GM21528 (cell line): ENCODE measurements around the gene CDC42EP2.

Experiments used
- ATAC-seq: cut with Tn5 transposase; IDR thresholded peaks from one replicate; pipeline ENCODE4 v1.9.1; 2021; ENCODE audit warnings: mild to moderate bottlenecking, moderate library complexity; ENCODE audit not compliant: unreplicated experiment, low FRiP score

CDC42EP2 gene

DNA sequence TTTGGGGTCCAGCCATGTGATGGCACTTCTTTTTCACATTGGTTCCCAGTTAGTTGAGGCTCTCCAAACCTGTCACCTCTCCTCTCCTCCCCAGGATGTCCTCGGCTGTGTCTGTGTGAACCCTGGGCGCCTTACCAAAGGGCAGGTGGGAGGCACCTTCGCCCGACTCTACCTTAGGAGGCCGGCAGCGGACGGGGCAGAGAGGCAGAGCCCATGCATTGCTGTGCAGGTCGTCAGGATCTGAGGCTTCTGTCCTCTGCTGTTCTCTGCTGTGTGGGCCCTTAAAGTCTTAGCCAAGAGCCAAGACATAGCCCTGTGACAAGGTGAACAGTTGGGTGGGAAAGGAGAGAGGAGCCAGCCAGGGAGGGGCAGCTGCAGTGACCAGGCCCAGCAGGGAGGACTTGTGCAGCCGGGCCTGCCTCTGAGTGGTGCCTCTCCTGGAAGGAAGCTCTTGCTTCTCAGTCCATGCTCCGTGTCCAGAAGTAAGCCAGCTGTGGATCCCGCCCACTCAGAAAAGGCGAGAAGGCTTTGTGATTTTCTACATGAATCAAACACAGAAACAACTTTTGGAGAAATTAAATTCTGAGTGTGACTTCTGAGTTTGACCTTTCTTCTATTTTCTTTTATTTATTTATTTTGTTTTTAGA, 17.5 kb upstream of the CDC42EP2 start:
- no peak for ATAC-seq

DNA sequence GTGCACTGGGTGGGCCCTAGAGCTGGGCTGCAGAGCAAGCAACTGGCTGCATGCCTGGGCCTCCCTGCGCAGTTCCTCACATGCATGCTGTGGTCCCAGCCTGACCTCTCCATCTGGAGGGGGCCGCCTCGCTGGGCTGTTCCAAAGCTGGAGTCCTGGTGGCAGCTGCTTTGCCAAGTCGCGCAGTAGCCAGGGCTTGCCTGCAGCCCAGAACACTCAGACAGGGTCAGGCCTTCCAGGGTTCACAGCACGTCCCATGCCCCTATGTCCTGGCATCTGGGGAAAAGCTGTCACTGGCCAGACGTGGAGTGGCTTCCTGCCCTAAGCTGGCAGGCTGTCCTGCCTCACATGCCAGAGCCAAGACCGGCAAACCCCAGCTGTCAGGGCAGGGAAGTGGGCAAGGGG, 16.5 kb upstream of the CDC42EP2 start:
- no peak for ATAC-seq

DNA sequence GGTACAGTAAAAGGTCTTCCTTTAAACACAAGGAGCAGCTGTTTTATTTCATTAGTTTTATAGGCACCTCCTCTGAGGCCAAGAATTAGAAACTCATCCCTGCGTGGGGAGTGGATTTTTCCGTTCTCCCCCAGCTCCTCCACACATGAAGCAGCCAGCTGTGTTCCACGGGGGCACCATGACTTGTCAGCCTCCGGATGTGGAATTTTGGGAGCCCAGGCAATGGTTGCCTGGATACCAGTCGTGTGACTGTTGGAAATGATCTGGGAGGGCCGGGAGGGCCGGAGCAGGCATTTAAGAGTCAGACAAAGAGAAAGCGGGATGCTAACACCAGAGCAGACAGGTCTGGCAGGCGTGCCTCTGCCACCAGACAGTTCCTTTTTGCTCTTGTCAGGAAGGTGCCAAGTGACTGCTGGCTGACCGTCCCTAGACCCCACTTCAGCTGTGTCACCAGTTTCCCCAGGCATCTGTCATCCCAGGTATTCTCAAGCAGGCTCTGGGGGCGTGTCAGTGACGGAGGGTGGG, 15.9 kb upstream of the CDC42EP2 start:
- no peak for ATAC-seq

DNA sequence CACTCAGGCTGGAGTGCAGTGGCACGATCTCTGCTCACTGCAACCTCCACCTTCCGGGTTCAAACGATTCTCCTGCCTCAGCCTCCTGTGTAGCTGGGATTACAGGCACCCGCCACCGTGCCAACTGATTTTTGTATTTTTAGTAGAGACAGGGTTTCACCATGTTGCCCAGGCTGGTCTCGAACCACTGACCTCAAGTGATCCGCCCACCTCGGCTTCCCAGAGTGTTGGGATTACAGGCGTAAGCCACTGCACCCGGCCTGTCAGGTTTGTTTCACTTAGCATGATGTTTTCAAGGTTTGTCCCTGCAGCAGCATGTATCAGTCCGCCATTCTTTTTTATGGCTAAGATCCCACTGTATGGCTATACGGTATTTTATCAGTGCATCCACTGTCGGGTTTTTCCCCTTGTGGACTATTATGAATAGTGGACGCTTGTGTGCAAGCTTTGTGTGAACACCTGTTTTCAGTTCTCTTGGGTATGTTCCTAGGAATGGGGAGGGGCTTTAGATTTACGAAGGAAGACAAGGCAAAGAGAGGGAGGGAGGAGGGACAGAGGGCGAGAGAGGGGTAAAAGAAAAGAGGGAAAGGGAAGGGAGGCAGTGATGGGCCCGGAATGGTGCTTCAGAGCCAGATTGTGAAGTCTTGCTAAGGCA, 13.9 kb upstream of the CDC42EP2 start:
- no peak for ATAC-seq

DNA sequence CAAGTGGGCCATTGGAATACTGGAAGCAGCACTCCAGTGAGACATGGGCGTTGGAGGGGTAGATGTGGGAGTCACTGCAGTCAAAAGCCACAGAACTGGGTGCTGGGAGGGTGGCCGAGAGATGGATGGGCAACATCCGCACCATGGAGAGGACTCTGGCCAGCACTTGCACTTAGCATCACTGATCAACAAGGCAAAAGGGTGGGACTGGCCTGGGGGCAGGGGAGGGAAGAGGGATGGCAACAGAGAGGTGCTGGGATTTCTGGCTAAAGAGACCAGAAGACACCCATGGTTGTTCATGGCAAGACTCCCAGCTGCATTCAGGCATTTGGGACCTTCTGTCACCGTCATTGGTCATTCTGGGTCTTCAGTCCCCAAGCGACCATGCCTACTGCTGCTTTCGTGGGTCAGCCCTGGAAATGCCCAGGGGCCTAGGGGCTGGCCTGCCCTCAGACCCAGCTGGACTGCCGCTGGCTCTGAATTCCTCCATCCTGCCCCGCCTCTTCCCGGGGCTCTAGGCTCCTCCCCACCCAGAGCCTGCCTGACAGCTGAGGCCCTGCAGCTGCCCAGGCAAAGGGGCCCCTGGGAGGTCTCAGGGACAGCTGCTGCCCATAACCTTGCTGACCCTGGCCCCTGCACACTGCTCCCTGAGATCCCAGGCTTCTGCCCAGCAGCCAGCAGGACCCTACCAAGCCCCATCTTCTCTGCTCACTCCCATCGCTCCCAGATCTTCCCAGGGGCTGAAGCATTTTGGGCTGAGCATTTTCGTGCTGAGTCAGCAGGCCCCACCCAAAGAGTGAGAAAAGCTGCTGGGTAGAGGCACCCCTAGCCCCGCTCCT, 13.0 kb upstream of the CDC42EP2 start:
- no peak for ATAC-seq

DNA sequence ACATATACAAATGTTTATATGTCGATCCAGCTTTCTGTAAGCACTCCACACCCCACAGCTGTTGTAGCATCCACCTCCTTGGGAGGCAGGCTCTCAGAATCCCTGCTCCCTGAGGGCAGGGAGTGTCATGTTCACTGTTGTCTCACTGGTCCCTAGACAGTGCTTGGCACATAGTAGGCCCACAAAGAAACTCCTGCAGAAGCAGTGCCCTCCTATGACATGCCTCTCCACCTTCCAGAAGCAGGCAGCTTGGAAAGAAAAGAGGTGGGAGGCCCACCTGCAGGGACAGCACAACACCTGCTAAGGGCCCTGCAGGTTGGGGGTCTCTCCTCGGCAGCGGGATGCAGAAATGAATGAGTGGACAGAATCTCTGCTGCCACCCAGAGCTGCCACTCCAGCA, 11.1 kb upstream of the CDC42EP2 start:
- no peak for ATAC-seq

DNA sequence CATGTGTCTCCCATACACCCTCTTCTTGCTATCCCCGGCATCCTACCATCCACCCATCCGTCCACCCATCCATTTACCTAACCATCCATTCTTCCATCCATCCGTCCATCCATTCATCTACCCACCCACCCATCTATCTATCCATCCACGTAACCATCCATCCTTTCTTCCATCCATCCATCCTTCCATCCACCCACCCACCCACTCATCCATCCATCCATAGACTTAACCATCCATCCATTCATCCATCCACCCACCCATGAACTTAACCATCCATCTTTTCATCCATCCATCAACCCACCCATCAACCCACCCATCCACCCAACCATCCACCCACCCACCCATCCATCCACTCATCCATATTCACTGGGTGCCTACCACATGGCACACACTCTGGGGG, 10.6 kb upstream of the CDC42EP2 start:
- ATAC-seq = no peak

DNA sequence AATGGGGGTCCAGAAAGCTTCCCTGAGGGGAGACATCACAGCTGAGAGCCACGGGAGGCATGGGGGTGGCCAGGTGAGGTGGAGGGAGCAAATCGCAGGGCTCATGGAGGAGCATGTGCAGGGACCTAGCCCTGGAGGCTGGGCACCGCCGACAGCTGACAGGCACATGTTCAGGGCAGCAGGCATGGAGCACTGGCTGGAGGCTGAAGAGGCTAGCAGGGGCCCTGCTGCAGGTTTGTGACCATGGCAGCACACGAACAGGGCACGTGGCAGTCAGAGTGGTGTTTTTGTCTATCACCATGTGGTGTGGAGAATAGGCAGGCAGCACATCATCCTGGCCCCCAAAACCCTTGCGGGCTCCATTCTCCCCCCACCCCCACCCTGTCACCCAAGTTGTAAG, 10.1 kb upstream of the CDC42EP2 start:
- ATAC-seq = no peak

DNA sequence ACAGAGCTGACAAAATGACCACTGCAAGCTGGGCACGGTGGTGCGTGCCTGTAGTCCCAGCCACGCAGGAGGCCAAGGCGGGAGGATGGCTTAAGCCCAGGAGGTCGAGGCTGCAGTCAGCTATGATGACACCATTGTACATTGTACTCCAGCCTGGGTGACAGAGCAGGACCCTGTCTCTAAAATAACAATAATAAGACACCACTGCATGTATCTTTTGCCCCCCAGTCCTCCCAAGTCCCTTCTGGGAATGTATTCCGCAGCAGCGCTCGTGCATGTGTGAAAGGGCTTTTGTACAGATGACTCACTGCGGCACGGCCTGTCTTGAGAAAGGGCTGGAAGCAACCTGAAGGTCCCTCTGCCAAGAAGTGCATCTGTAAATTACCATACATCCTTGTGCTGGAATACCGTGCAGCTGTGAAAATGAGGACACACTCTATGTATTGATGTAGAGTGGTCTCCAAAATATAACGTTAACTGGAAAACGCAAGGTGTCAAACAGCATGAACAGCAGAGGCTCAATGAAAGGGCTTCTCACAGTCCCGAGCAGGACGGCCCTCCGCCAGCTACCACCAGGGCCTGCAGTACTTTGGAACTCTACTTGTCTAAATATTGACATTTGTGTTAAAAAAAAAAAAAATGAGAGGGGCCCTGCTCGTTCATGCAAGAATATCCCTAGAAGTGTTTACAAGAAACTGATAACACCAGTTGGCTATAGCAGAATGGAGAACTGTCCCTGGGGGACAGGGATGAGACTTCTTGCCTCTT, 9.0 kb upstream of the CDC42EP2 start:
- ATAC-seq = no peak

DNA sequence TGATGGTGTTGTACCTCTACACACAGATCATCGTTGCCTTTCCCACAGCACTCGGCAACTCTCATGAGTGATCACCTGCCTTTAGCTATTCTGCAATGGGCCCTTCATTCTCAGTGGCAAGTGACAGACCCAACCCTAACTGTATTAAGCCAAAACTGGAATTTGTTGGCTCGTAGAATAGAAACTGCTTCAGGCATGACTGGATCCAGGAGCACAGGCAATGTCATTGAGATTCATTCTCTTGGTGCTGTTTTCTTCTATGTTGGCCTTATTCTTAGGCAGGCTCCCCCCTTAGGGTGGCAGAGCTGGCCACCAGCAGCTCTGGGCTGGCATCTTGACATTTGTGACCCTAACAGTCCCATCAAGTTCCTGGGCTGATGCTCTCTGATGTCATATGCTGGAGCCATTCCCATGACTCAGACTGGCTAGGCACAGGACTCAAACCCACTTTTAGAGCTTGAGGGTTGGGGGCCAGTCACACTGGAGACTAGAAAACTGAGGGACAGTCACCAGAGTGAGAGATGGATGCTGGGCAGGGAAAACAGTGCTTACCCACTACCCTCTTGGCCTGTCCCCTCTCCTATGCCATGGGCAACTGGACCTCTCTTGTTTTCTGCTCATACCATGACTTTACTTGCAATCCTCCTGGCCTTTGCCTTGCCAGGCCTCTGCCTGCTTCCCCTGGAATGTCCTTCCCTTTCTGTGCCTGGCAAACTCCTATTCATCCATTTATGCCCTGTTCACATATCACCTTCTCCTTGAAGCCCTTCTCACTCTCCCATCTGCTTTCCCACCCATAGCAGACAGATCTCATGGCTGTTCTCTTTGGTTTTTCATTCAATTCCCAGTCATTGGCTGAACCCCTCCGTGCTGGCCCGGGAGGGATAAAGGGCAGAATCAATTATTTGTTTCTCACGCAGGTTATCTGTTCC, 7.1 kb upstream of the CDC42EP2 start:
- ATAC-seq = no peak

DNA sequence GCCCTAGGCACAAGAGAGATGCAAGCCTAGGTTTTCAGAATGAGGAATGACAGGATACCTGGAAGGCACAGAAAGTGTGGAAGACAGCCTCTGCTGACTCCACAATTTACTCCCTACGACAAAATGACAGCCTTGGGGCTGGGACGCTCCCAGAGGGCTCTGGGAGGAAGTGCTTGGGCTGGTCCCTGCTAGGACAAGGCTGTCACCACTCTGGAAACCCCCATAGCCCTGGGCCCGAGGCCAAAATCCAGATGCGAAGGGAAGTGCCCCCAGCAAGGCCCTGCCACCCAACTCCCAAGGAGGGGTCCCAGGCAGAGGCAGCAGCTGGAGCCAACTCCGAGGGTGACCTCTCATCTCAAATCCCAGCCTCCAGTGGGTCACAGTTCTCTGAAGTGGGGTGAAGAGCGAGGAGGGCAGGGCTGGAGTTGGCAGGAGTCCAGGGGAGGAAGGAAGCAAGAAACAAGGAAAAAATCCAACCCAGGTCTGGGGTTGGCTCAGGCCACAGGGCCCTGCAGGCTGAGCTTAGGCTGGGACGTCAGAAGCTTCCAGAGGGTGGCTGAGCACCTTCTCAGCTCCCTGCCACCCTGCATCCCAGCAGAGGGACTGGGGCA, 6.3 kb upstream of the CDC42EP2 start:
- ATAC-seq = no peak

DNA sequence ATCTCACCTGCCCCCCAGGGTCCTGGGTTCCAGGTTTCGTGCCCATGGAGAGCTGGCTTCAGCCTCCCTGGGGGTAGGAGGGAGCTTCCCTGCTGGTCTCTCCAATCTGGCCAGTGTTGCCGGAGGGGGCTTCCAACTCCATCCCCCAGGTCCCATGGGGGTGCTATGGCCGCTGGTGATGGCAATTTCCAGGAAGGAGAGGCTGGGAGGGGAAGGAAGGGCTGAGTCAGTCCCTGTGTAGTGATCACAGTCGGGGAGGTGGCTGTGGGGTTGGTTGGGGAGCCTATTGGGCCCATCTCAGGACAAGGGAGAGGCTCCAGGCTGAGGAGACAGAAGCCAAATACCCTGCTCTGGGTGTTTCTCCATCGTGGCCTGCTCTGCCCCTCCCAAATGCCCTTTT, 5.7 kb upstream of the CDC42EP2 start:
- ATAC-seq = no peak

DNA sequence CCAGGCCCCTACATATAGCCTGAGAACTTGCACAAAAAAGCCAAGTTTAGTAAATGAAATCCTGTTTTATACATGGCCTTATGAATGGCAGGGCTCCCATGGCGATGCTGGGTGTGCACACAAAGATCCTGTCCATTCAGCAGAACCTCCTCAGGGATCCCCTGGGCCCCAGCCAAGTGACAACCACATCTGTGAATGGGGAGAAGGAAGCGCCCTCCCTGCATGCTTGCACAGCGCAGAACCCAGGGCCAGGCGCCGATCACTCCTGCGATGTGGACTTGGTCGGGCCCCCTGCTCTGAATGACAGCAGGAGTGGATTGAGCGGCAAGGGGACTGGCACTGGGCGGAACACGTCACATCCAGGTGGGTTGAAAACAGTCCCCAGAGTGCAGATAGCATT, 4.5 kb upstream of the CDC42EP2 start:
- no peak for ATAC-seq

DNA sequence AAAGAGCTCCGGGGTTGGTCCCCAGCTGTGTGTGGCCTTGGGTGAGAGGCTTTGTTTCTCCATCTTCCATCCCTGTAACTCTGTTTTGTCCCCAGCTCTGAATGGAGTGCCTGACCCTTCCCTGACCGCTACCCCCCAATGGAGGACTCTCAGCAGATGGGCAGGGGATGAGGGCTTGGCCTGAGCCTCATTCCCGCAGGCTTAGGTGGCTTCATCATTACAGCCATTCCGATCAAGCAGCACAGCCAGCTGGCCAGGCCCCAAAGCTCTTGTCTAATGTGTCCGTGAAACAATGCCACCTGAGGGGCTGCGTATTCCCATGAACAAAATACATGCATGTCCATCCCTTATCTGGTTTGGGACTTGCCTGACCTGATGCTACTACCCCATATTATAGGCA, 3.9 kb upstream of the CDC42EP2 start:
- no peak for ATAC-seq

DNA sequence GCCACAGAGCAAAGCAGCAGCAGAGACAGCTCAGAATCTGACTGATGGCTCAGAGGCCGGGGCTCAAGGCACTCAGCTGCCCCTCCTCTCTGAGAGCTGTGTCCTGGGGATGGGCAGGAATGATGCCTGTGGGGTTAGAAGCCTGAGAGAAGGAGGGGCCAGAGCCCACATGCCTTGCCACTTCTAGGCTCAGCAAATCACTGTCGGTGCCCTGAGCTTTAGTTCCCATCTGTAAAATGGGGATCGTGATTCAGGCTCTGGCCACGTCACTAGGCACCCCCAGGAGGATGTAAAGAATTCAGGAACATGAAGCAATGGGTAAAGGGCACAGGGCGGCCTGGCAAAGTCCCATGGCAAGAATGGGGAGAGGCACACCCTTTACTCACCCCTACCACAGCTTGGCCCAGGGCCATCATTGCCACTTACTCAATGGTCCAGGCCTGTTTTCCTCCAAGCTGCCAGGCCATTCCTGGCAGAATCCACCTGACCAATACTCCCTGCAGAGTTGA, 3.4 kb upstream of the CDC42EP2 start:
- no peak for ATAC-seq

DNA sequence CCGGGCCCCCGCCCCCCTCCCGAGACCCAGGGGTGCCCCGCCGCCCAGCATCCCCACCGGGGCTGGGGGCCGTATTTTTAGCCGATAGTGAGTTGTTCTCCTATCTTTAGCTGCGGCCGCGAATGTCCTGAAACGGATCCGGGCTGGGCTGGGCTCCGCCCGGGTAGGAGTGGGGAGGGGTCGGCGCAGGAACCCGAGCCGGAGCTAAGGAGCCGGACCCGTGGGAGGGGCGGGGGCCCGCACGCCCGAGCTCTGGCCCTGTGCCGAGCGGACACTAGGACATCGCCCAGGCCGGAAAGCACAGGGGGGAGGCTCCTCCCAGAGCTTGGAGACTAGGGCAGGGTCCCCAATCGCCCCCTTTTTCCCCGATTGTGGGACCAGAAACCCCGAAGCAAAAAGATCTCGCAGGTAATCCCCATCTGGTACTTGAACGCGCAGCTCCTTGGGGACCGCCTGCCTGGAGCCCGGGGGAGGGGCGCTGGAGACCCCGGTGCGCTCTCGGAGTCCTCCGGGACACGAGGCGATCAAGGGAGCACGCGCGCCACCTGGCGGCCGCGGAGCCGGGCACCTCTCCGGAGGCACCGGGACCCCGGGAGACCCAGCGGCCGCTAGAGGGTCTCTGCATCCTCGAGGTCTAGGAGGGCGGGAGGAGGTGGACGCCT, 669 bp downstream of the CDC42EP2 start:
- ATAC-seq = no peak

DNA sequence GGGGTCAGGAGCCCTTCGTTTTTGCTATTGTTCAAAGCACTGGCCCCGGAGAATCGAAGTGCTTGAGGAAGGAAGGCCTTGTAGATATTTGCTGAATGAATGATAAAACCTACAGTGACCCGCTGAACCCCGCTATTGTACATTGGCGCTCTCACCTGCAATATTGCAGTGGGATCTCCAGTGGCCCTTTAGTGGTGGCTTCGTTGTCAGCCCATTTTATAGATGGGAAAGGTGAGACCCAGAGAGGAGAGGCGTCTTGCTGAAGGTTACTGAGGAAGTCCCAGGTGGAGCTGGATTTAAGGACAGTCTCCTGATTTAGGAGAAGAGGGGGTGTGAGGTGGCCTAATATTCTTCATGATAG, 1.2 kb downstream of the CDC42EP2 start:
- ATAC-seq = no peak

DNA sequence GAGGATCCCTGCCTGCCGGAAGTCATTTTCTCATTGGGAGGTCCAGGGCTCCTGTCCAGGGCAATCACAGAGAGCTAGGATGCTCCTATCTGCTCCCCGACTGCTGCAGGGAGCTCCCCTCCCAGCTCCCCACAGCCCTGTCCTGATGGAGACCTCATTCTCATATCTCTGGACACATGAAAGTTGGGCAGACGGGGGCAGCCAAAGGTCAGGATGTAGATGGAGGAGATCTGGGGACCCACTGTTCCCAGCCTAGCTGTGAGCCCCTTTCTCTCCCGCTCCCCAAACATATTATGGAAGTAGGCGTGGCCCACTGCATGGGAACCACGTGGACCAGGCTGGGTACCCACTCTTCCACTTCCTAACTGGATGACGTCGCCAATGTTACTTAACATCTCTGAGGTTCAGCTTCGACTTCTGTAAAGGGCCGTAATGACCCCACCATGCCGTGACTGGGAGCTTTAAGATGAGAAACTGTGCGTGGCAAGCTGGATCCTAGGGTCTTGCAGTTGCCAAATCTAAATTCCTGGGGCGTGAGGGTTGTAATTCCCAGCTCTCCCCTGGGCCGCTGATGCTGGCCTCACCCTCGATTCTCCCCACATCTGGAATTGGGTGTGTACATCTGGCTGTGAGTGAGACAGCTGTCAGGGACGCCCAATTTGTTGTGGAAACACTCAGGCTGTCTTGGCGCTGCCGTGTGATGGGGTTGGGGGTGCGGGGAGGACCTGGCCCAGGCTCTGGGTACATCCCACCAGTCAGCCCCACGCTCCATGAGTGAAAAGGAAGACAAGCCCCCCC, 1.8 kb downstream of the CDC42EP2 start:
- ATAC-seq = no peak
